ENCODE data around the gene NOL9. TPM values are rescaled to one million over a fixed set of nuclear protein-coding genes. Genes with fewer than 3 reads are reported as not detected.
"Not testable (repeated sequence)": the region's sequence is repeated elsewhere in the genome, so short reads cannot be mapped to it uniquely, and the experiment has no call there.

NOL9 gene
- total RNA-seq, 3 donors from 2014 or later (not counting 1 experiment from before 2014, with no cell fraction given), result 40.7 to 53.3 (median 52.0) TPM

DNA sequence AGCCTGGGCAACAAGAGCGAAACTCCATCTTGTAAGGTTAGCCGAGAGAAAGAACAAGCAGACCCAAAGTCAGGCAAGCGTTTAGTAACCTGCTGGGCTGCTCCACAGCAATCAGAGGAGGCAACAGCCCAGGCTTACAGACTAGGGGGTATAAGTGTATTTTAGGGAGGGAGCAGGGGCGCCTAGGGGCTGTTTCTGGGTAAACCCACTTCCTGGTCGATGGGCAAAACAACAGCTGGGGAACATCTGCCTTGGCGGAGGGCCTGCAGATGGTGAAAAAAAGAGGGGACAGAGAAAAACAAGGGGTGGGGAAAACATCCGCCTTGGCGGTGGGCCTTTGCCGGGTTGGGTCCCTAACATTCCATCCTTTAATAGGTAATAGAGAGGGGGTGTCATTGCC lies 6.0 kb upstream of the NOL9 start:
- Mint-ChIP-seq H3K9me3 (no peaks in the 10 kb centered on the region), H3K36me3 (no peaks in the 10 kb centered on the region), H3K4me3 (no peak overlapping the region), H3K4me1 (no peaks in the 10 kb centered on the region), H3K27ac (no peak overlapping the region), H3K27me3 (ENCODE audit: low read depth in 2 of 2) (peaks cover 0 to 3% of the 10 kb centered on the region in 2 donors)
- Histone ChIP-seq H3K27me3 (ENCODE audit: control insufficient read depth, insufficient read depth, low read length) (no peaks in the 10 kb centered on the region), H3K4me1 (ENCODE audit: control insufficient read depth, insufficient read depth, low read length) (no peaks in the 10 kb centered on the region), H3K4me3 (ENCODE audit: low read length) (no peak overlapping the region), H3K36me3 (ENCODE audit: control insufficient read depth, insufficient read depth, low read length) (no peaks in the 10 kb centered on the region), H3K27ac (ENCODE audit: low read length) (no peak overlapping the region), H3K9me3 (ENCODE audit: control insufficient read depth, insufficient read depth, low read length) (no peaks in the 10 kb centered on the region)
- no peak for ATAC-seq
- intact Hi-C loops (cut with micrococcal nuclease), result no loop called here
- TF ChIP-seq, protein P1, sequence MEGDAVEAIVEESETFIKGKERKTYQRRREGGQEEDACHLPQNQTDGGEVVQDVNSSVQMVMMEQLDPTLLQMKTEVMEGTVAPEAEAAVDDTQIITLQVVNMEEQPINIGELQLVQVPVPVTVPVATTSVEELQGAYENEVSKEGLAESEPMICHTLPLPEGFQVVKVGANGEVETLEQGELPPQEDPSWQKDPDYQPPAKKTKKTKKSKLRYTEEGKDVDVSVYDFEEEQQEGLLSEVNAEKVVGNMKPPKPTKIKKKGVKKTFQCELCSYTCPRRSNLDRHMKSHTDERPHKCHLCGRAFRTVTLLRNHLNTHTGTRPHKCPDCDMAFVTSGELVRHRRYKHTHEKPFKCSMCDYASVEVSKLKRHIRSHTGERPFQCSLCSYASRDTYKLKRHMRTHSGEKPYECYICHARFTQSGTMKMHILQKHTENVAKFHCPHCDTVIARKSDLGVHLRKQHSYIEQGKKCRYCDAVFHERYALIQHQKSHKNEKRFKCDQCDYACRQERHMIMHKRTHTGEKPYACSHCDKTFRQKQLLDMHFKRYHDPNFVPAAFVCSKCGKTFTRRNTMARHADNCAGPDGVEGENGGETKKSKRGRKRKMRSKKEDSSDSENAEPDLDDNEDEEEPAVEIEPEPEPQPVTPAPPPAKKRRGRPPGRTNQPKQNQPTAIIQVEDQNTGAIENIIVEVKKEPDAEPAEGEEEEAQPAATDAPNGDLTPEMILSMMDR (IDR thresholded peaks at IDR 0.05), result no peak
- no peak for DNase-seq
- WGBS (ENCODE audit: insufficient coverage), result 71% methylated on average over 9 of the region's 9 CpGs

DNA sequence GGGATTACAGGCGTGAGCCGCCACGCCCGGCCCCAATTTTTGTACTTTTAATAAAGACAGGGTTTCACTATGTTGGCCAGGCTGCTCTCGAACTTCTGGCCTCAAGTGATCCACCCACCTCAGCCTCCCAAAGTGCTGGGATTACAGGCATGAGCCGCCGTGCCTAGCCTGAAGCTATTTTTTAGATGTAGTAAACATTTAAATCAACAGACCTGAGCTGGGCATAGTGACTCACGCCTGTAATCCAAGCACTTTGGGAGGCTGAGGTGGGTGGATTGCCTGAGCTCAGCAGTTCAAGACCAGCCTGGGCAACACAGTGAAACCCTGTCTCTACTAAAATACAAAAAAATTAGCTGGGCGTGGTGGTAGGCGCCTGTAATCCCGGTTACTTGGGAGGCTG lies 4.8 kb upstream of the NOL9 start:
- WGBS (ENCODE audit: insufficient coverage), result 91% methylated on average over 11 of the region's 11 CpGs
- H3K27me3 Mint-ChIP-seq (ENCODE audit: low read depth in 2 of 2); H3K27ac ChIP-seq (ENCODE audit: low read length); H3K4me1 ChIP-seq (ENCODE audit: control insufficient read depth, insufficient read depth, low read length); H3K36me3 Mint-ChIP-seq; H3K4me3 ChIP-seq (ENCODE audit: low read length); H3K9me3 ChIP-seq (ENCODE audit: control insufficient read depth, insufficient read depth, low read length); H3K27me3 ChIP-seq (ENCODE audit: control insufficient read depth, insufficient read depth, low read length); H3K4me3 Mint-ChIP-seq; DNase-seq; H3K4me1 Mint-ChIP-seq; ATAC-seq; H3K27ac Mint-ChIP-seq; H3K9me3 Mint-ChIP-seq; H3K36me3 ChIP-seq (ENCODE audit: control insufficient read depth, insufficient read depth, low read length); intact Hi-C loops (cut with micrococcal nuclease): not testable (repeated sequence)

DNA sequence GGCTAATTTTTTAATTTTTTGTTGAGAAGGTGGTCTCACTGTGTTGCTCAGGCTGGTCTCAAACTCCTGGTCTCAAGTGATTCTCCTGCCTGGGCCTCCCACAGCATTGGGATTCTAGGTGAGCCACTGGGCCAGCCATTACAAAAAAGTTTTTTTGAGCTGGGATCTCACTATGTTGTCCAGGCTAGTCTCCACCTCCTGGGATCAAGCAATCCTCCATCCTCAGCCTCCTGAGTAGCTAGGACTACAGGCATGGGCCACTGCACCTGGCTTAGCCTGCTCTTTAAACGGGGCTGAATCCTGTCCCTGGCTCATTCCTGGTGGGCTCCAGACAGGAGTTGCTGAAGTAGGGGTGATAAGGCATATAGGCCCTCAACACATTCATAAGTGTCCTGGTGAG lies 3.3 kb upstream of the NOL9 start:
- Mint-ChIP-seq H3K27ac (no peak overlapping the region), H3K36me3 (no peaks in the 10 kb centered on the region), H3K4me3 (no peak overlapping the region), H3K9me3 (no peaks in the 10 kb centered on the region), H3K4me1 (peaks cover 7 to 11% of the 10 kb centered on the region in 2 donors), H3K27me3 (ENCODE audit: low read depth in 2 of 2) (peaks cover 0 to 3% of the 10 kb centered on the region in 2 donors)
- Histone ChIP-seq H3K27ac (ENCODE audit: low read length) (no peak overlapping the region), H3K4me1 (ENCODE audit: control insufficient read depth, insufficient read depth, low read length) (peaks cover 20% of the 10 kb centered on the region), H3K36me3 (ENCODE audit: control insufficient read depth, insufficient read depth, low read length) (no peaks in the 10 kb centered on the region), H3K9me3 (ENCODE audit: control insufficient read depth, insufficient read depth, low read length) (no peaks in the 10 kb centered on the region), H3K4me3 (ENCODE audit: low read length) (no peak overlapping the region), H3K27me3 (ENCODE audit: control insufficient read depth, insufficient read depth, low read length) (no peaks in the 10 kb centered on the region)
- DNase-seq (no peak), ATAC-seq (no peak)
- TF ChIP-seq, protein P1 (IDR thresholded peaks at IDR 0.05), result no peak
- intact Hi-C loops (cut with micrococcal nuclease), result no loop called here
- WGBS (ENCODE audit: insufficient coverage), result 88% methylated on average over 1 of the region's 1 CpG

DNA sequence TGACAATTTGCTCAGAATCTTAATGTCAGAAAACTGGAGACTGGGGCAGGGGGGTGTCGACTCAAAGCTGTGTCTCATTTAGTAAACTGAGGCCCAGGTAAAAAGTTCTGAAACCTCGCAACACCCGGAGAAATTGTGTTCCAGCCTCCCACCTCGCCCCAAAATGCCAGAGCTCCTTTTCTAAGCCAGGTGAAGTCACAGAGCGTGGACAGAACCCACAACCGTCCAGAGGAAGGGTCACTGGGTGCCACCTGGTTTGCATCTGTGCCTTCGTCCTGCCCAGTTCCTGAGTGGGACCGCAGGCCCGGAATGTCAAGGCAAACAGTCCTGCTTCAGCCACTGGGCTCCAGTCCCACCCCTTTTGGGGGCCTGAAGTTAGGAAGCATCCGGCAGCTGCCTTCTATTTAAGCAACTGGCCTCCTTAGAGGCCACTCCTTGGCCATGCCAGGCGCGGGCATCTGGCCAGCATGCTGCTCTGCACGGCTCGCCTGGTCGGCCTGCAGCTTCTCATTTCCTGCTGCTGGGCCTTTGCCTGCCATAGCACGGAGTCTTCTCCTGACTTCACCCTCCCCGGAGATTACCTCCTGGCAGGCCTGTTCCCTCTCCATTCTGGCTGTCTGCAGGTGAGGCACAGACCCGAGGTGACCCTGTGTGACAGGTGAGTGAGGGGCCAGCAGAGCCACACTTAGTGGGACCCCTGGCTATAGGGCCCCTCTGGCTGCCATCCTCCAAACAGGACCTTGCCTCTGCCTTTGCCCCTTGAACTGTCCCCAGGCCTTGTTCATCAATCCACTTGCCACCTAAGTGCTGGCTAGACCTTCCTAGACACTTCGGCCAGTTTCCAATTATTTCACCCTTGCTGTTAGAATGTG lies 830 bp upstream of the NOL9 start, which contains the start of gene TAS1R1:
Gene TAS1R1 (plus strand): TSS at position 401 of the 872 bp plus-strand sequence. CDS start 67 bp downstream, at position 468.
- peak within 1 kb of the TSS; percentile 69 for H3K4me3 ChIP-seq (ENCODE audit: low read length)
- intact Hi-C loops (cut with micrococcal nuclease), result loop anchor here (1.0 kb wide), 1 partner anchor 91 kb away; no protein-coding TSS in a partner anchor
- H3K27me3 ChIP-seq (ENCODE audit: control insufficient read depth, insufficient read depth, low read length), result no peaks in the 10 kb centered on the region
- H3K4me3 Mint-ChIP-seq, result peak within 1 kb of the TSS; percentile 85
- TF ChIP-seq, protein P1 (IDR thresholded peaks at IDR 0.05), result no peak
- peak within 1 kb of the TSS in 1 of 2 donors; percentile 67 for H3K27ac Mint-ChIP-seq
- 92% methylated on average over 19 of the region's 19 CpGs for WGBS (ENCODE audit: insufficient coverage)
- DNase-seq (peak in 1 of 2 donors; percentile 10), ATAC-seq (no peak)
- H3K4me1 Mint-ChIP-seq, result peaks cover 7 to 11% of the 10 kb centered on the region in 2 donors
- no peaks in the 10 kb centered on the region for H3K9me3 Mint-ChIP-seq
- peaks cover 20% of the 10 kb centered on the region for H3K4me1 ChIP-seq (ENCODE audit: control insufficient read depth, insufficient read depth, low read length)
- peaks cover 2% of the 10 kb centered on the region for H3K36me3 ChIP-seq (ENCODE audit: control insufficient read depth, insufficient read depth, low read length)
- H3K9me3 ChIP-seq (ENCODE audit: control insufficient read depth, insufficient read depth, low read length), result no peaks in the 10 kb centered on the region
- no peaks in the 10 kb centered on the region for H3K36me3 Mint-ChIP-seq
- peak within 1 kb of the TSS; percentile 22 for H3K27ac ChIP-seq (ENCODE audit: low read length)
- H3K27me3 Mint-ChIP-seq (ENCODE audit: low read depth in 2 of 2), result no peaks in the 10 kb centered on the region

Measured in natural killer cell (primary cell).